ENCODE data around the gene EMP2. TPM values are rescaled to one million over a fixed set of nuclear protein-coding genes. Genes with fewer than 3 reads are reported as not detected.
"Not testable (repeated sequence)": the region's sequence is repeated elsewhere in the genome, so short reads cannot be mapped to it uniquely, and the experiment has no call there.

Gene EMP2
- total and polyA plus RNA-seq, 10 donors = 2.8 to 37.2 (median 19.5) TPM

GRCh38 chr16:10538583-10538982, 41.8 kb downstream of the EMP2 start:
- intact Hi-C loops (cut with DNase I; ENCODE audit: low total_unique reads) = no loop called here
- Histone ChIP-seq H3K4me3 (no peak overlapping the region), H3K36me3 (peaks cover 0 to 49% (median 5%) of the 10 kb centered on the region in 6 donors), H3K4me1 (no peaks in the 10 kb centered on the region), H3K9me3 (no peaks in the 10 kb centered on the region), H3K27ac (no peak overlapping the region), H3K27me3 (replicated peaks in 1 of 7) (no peaks in the 10 kb centered on the region)
- WGBS, 5 donors = 81 to 94% (median 84%) methylated on average over 2 of the region's 2 CpGs
- TF ChIP-seq POLR2AphosphoS5 (IDR thresholded peaks at IDR 0.05) (no peak), POLR2A (IDR thresholded peaks at IDR 0.05) (no peak), CTCF (IDR thresholded peaks at IDR 0.05 in 8 of 11, conservative IDR thresholded peaks at IDR 0.05 in 3 of 11) (no peak)
- DNase-seq = no peak

GRCh38 chr16:10537946-10538345, 42.5 kb downstream of the EMP2 start:
- Histone ChIP-seq H3K36me3 (peaks cover 0 to 48% (median 3%) of the 10 kb centered on the region in 6 donors), H3K9me3 (no peaks in the 10 kb centered on the region), H3K27me3 (replicated peaks in 1 of 7) (no peaks in the 10 kb centered on the region), H3K4me1 (no peaks in the 10 kb centered on the region), H3K4me3 (no peak overlapping the region), H3K27ac (no peak overlapping the region)
- intact Hi-C loops (cut with DNase I; ENCODE audit: low total_unique reads) = no loop called here
- DNase-seq = no peak
- WGBS, 5 donors = 85 to 94% (median 89%) methylated on average over 11 to 15 of the region's 15 CpGs
- TF ChIP-seq POLR2AphosphoS5 (IDR thresholded peaks at IDR 0.05) (no peak), CTCF (IDR thresholded peaks at IDR 0.05 in 8 of 11, conservative IDR thresholded peaks at IDR 0.05 in 3 of 11) (no peak), POLR2A (IDR thresholded peaks at IDR 0.05) (no peak)

- H3K36me3 ChIP-seq = peaks cover 0 to 53% (median 3%) of the 10 kb centered on the region in 6 donors
- intact Hi-C loops (cut with DNase I; ENCODE audit: low total_unique reads) = no loop called here
- DNase-seq = no peak
- no peak overlapping the region for H3K4me3 ChIP-seq
- H3K27me3 ChIP-seq (replicated peaks in 1 of 7) = no peaks in the 10 kb centered on the region
- no peak overlapping the region for H3K27ac ChIP-seq
- WGBS, 5 donors = 78 to 90% (median 85%) methylated on average over 4 to 5 of the region's 5 CpGs
- H3K9me3 ChIP-seq = no peaks in the 10 kb centered on the region
- no peaks in the 10 kb centered on the region for H3K4me1 ChIP-seq
- TF ChIP-seq POLR2A (IDR thresholded peaks at IDR 0.05) (no peak), CTCF (IDR thresholded peaks at IDR 0.05 in 8 of 11, conservative IDR thresholded peaks at IDR 0.05 in 3 of 11) (no peak), POLR2AphosphoS5 (IDR thresholded peaks at IDR 0.05) (no peak)
These were observed 43.5 kb downstream of the EMP2 start for GRCh38 chr16:10536814-10537389.

GRCh38 chr16:10536328-10536727, 44.1 kb downstream of the EMP2 start:
- intact Hi-C loops (cut with DNase I; ENCODE audit: low total_unique reads); H3K4me3 ChIP-seq; H3K9me3 ChIP-seq; H3K27me3 ChIP-seq (replicated peaks in 1 of 7); H3K4me1 ChIP-seq; DNase-seq; H3K27ac ChIP-seq: not testable (repeated sequence)
- WGBS, 5 donors = 84 to 93% (median 88%) methylated on average over 6 of the region's 6 CpGs
- peaks cover 0 to 59% (median 3%) of the 10 kb centered on the region in 6 donors for H3K36me3 ChIP-seq

GRCh38 chr16:10535461-10535860, 44.9 kb downstream of the EMP2 start:
- Histone ChIP-seq H3K4me1 (no peaks in the 10 kb centered on the region), H3K27me3 (replicated peaks in 1 of 7) (no peaks in the 10 kb centered on the region), H3K27ac (no peak overlapping the region), H3K9me3 (no peaks in the 10 kb centered on the region), H3K36me3 (peaks cover 0 to 60% (median 3%) of the 10 kb centered on the region in 6 donors), H3K4me3 (no peak overlapping the region)
- no peak for DNase-seq
- WGBS, 5 donors = 91 to 98% (median 94%) methylated on average over 8 to 10 of the region's 10 CpGs
- intact Hi-C loops (cut with DNase I; ENCODE audit: low total_unique reads) = no loop called here
- TF ChIP-seq CTCF (IDR thresholded peaks at IDR 0.05 in 8 of 11, conservative IDR thresholded peaks at IDR 0.05 in 3 of 11) (no peak), POLR2AphosphoS5 (IDR thresholded peaks at IDR 0.05) (no peak), POLR2A (IDR thresholded peaks at IDR 0.05) (no peak)

All from spleen (tissue), 11 donors.